HCT116 (cell line): Measurements from ENCODE around the gene SH3GL3. TPM values are rescaled to one million over a fixed set of nuclear protein-coding genes. Genes with fewer than 3 reads are reported as not detected.

Experiments
- ATAC-seq: fragments of 200-7000 bp; cut with Tn5 transposase; 2 replicates; pipeline ENCODE4 v1.9.1; 2020; ENCODE audit warnings: mild to moderate bottlenecking, moderate library complexity
- BruUV-seq: library from RNA; stranded (reverse); fragments of 400-500 nt; replicated peaks from 2 replicates; lab custom pipeline; 2021; lab: Mats Ljungman, UMichigan
- CTCF ChIA-PET: fragments of 300-600 bp; sonication (Branson Sonifier 250); formaldehyde crosslinking; loops from one replicate; lab custom pipeline; 2021; ENCODE audit warnings: antibody characterized with exemption; lab: Charles Lee
- POLR2A ChIA-PET: fragments of 300-600, 350-600 bp; sonication (Branson Sonifier 250); formaldehyde crosslinking; loops from one replicate; lab custom pipeline; 2021; ENCODE audit warnings: antibody characterized with exemption; lab: Charles Lee
- RAD21 ChIA-PET, 2 experiments: fragments of 300-600 bp; sonication (Branson Sonifier 250); formaldehyde crosslinking; loops; one replicate each; lab custom pipeline; 2023; ENCODE audit warnings: low total read pairs in 2 of 2; ENCODE audit not compliant: uncharacterized antibody in 2 of 2, unreplicated experiment in 2 of 2, low non-redundant PET in 1 of 2; lab: Charles Lee
- DNase-seq: peaks from one replicate; pipeline ENCODE4 v3.0.0-alpha.2; 2010; ENCODE audit warnings: low read depth, low spot score
- H2AFZ ChIP-seq: fragments of 200-600 bp; shearing (Covaris generic), sonication (generic); 2 replicates; pipeline ENCODE4 v1.6.1; 2017; ENCODE audit warnings: low read depth, mixed run types, mixed read lengths, antibody characterized with exemption, low read length; ENCODE audit not compliant: poor library complexity, severe bottlenecking
- H3K27ac ChIP-seq: 2 replicates; pipeline ENCODE4 v1.5.1; 2012; ENCODE audit warnings: low read depth, low read length
- H3K27me3 ChIP-seq: fragments of 200-600 bp; sonication (generic); 2 replicates; pipeline ENCODE4 v1.6.1; 2016; ENCODE audit warnings: mixed run types, low read length, mixed read lengths; ENCODE audit not compliant: insufficient read depth
- H3K36me3 ChIP-seq, 2 experiments: fragments of 200-500 bp in 1 of 2; fragments of 200-600 bp in 1 of 2; sonication (Bioruptor generic) in 1 of 2; sonication (generic) in 1 of 2; 2 replicates each; pipeline versions ENCODE4 v1.5.1 to v1.6.1; 2014 to 2016; ENCODE audit warnings: low read length in 2 of 2, inconsistent platforms in 1 of 2, mixed read lengths in 1 of 2, mixed run types in 1 of 2; ENCODE audit not compliant: insufficient read depth in 2 of 2, control insufficient read depth in 1 of 2
- H3K4me1 ChIP-seq, 2 experiments: fragments of 200-600 bp in 1 of 2; sonication (generic) in 1 of 2; 2 replicates each; pipeline versions ENCODE4 v1.5.1 to v1.6.1; 2012 to 2017; ENCODE audit warnings: low read length in 2 of 2, inconsistent platforms in 1 of 2, mild to moderate bottlenecking in 1 of 2, mixed read lengths in 1 of 2, mixed run types in 1 of 2, moderate library complexity in 1 of 2; ENCODE audit not compliant: insufficient read depth in 2 of 2, control insufficient read depth in 1 of 2
- H3K4me2 ChIP-seq: fragments of 200-600 bp; sonication (generic); 2 replicates; pipeline ENCODE4 v1.6.1; 2017; ENCODE audit warnings: mixed run types, low read length, mixed read lengths
- H3K4me3 ChIP-seq, 2 experiments: fragments of 200-600 bp in 1 of 2; sonication (generic) in 1 of 2; replicated peaks in 1 of 2; 2 replicates each; pipeline ENCODE4 v1.5.1; 2011 to 2016; ENCODE audit warnings: low read length in 2 of 2, control low read depth in 1 of 2, low read depth in 1 of 2, mild to moderate bottlenecking in 1 of 2, mixed read lengths in 1 of 2, mixed run types in 1 of 2
- H3K79me2 ChIP-seq: fragments of 200-600 bp; sonication (generic); 2 replicates; pipeline ENCODE4 v1.6.1; 2017; ENCODE audit warnings: mild to moderate bottlenecking, mixed run types, low read length, moderate library complexity, mixed read lengths; ENCODE audit not compliant: insufficient read depth
- H3K9ac ChIP-seq: fragments of 200-600 bp; sonication (generic); 2 replicates; pipeline ENCODE4 v1.6.1; 2016; ENCODE audit warnings: low read length, mixed read lengths
- H3K9me2 ChIP-seq: fragments of 200-600 bp; sonication (generic), shearing (Covaris generic); 2 replicates; pipeline ENCODE4 v1.6.1; 2017; ENCODE audit warnings: mixed run types, mild to moderate bottlenecking, moderate library complexity; ENCODE audit not compliant: insufficient read depth
- H3K9me3 ChIP-seq, 2 experiments: fragments of 200-500 bp in 1 of 2; fragments of 200-600 bp in 1 of 2; sonication (Bioruptor generic) in 1 of 2; sonication (generic) in 1 of 2; 2 replicates each; pipeline ENCODE4 v1.6.1; 2014 to 2017; ENCODE audit warnings: low read length in 2 of 2, mixed read lengths in 2 of 2, inconsistent platforms in 1 of 2, low read depth in 1 of 2, mild to moderate bottlenecking in 1 of 2, mixed run types in 1 of 2, moderate library complexity in 1 of 2; ENCODE audit not compliant: control insufficient read depth in 1 of 2, insufficient read depth in 1 of 2
- H4K20me1 ChIP-seq: fragments of 200-600 bp; sonication (generic), shearing (Covaris generic); 2 replicates; pipeline ENCODE4 v1.6.1; 2017; ENCODE audit warnings: mixed run types, mild to moderate bottlenecking, moderate library complexity; ENCODE audit not compliant: insufficient read depth
- CEBPB ChIP-seq: IDR thresholded peaks from 2 replicates; pipeline ENCODE4 v1.6.1; 2012; ENCODE audit warnings: low read depth
- CTCF ChIP-seq, 3 experiments: fragments of 200-600 bp in 1 of 3; sonication (generic) in 1 of 3; IDR thresholded peaks in 2 of 3; conservative IDR thresholded peaks in 1 of 3; 2 replicates each; pipeline ENCODE4 v1.5.1; 2012 to 2017; ENCODE audit warnings: low read depth in 2 of 3, low read length in 2 of 3, antibody characterized with exemption in 1 of 3, borderline replicate concordance in 1 of 3, control low read depth in 1 of 3, mild to moderate bottlenecking in 1 of 3, mixed read lengths in 1 of 3, mixed run types in 1 of 3, moderate library complexity in 1 of 3; ENCODE audit not compliant: insufficient read depth in 1 of 3
- ELF1 ChIP-seq: IDR thresholded peaks from 2 replicates; pipeline ENCODE4 v1.6.1; 2012; ENCODE audit warnings: low read depth, borderline replicate concordance
- EZH2 ChIP-seq: fragments of 200-600 bp; sonication (generic); IDR thresholded peaks from 2 replicates; pipeline ENCODE4 v1.6.1; 2017; ENCODE audit warnings: antibody characterized with exemption, mixed run types
- EZH2phosphoT487 ChIP-seq: fragments of 200-600 bp; IDR thresholded peaks from 2 replicates; pipeline ENCODE4 v1.6.1; 2018; ENCODE audit warnings: antibody characterized with exemption, borderline replicate concordance
- POLR2A ChIP-seq: IDR thresholded peaks from 2 replicates; pipeline ENCODE4 v1.7.0; 2011; ENCODE audit warnings: borderline replicate concordance; ENCODE audit not compliant: insufficient read depth, insufficient read length; ENCODE audit errors: extremely low read depth
- POLR2AphosphoS5 ChIP-seq: IDR thresholded peaks from 2 replicates; pipeline ENCODE4 v1.6.1; 2011; ENCODE audit warnings: mild to moderate bottlenecking, low read depth, low read length, moderate library complexity
- RAD21 ChIP-seq: IDR thresholded peaks from 2 replicates; pipeline ENCODE4 v1.6.1; 2012; ENCODE audit warnings: low read depth, mild to moderate bottlenecking
- SP1 ChIP-seq: IDR thresholded peaks from 2 replicates; pipeline ENCODE4 v1.6.1; 2012; ENCODE audit warnings: low read depth
- TCF7L2 ChIP-seq: IDR thresholded peaks from 2 replicates; pipeline ENCODE4 v1.7.0; 2011; ENCODE audit warnings: borderline replicate concordance, inconsistent platforms; ENCODE audit not compliant: insufficient read depth, insufficient read length; ENCODE audit errors: extremely low read depth
- intact Hi-C: fragments of 100-400 bp; cut with micrococcal nuclease; formaldehyde crosslinking; loops from 2 replicates; pipeline ENCODE4 v1.10.0; 2022
- total RNA-seq: library from RNA; stranded (reverse); gene quantifications from one replicate; pipeline ENCODE4 v1.2.1, GENCODE V29; 2021; ENCODE audit not compliant: unreplicated experiment
- TF ChIP-seq, protein P1 (sequence below): IDR thresholded peaks from 2 replicates; pipeline ENCODE4 v1.6.1; 2012

SH3GL3 gene
- total RNA-seq, 1 experiment from 2014 or later = 1.3 TPM

DNA sequence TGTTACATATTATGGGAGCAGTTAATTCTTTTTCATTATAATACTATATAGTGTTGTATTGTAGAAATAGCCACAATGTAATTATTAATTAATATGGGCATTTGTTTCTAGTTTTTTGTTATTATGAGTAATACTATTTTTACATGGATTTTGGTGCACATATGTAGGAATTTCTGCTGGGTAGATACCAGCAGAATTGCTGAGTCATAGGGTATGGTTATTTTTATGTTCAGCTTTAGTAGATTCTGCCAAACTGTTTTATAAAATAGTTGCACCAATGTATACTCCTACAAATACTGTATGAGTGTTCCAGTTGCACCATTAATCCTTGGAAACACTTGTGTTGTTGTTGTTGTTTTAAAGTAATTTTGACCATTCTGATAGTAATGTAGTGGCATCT, 91.5 kb downstream of the SH3GL3 start:
- H3K4me1 ChIP-seq = no peaks in the 10 kb centered on the region
- H3K27ac ChIP-seq = no peak overlapping the region
- H3K9me3 ChIP-seq = peaks cover 0 to 5% of the 10 kb centered on the region in 2 experiments; a peak in 1 of 4 replicates
- no peak overlapping the region for H3K9ac ChIP-seq
- H3K4me2 ChIP-seq = no peak overlapping the region
- no peaks in the 10 kb centered on the region for H3K9me2 ChIP-seq
- ChIA-PET CTCF (no interaction called here), RAD21 (no interaction called here), POLR2A (no interaction called here)
- no peaks in the 10 kb centered on the region for H4K20me1 ChIP-seq
- intact Hi-C loops = no loop called here
- no peaks in the 10 kb centered on the region for H3K36me3 ChIP-seq
- H3K4me3 ChIP-seq = no peak overlapping the region
- H3K27me3 ChIP-seq = no peaks in the 10 kb centered on the region
- no TSS peak for BruUV-seq
- TF ChIP-seq CEBPB = no peak
- TF ChIP-seq CTCF (IDR thresholded peaks at IDR 0.05 in 2 of 3, conservative IDR thresholded peaks at IDR 0.05 in 1 of 3; ENCODE audit: borderline replicate concordance in 1 of 3, insufficient read depth in 1 of 3, low read depth in 2 of 3, low read length in 2 of 3) = no peak
- TF ChIP-seq SP1 = no peak
- TF ChIP-seq POLR2AphosphoS5 = no peak
- no peak for TF ChIP-seq EZH2
- TF ChIP-seq TCF7L2 = no peak
- no peak for TF ChIP-seq EZH2phosphoT487
- TF ChIP-seq ELF1 = no peak
- TF ChIP-seq, protein P1, sequence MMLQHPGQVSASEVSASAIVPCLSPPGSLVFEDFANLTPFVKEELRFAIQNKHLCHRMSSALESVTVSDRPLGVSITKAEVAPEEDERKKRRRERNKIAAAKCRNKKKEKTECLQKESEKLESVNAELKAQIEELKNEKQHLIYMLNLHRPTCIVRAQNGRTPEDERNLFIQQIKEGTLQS = no peak
- no peak for TF ChIP-seq POLR2A
- TF ChIP-seq RAD21 = no peak
- no peak overlapping the region for H2AFZ ChIP-seq
- ATAC-seq (no peak), DNase-seq (no peak)
- no peaks in the 10 kb centered on the region for H3K79me2 ChIP-seq
